K562 (cell line): ENCODE results near the gene NFIC. TPM values are rescaled to one million over a fixed set of nuclear protein-coding genes. Genes with fewer than 3 reads are reported as not detected.

Experiments
- CBFA2T2 ChIP-seq: fragments of 450-650 bp; conservative IDR thresholded peaks from 2 replicates; pipeline ENCODE4 v1.6.1; 2017; ENCODE audit warnings: mild to moderate bottlenecking
- CHD1 ChIP-seq: fragments of 200-600 bp; sonication (generic); IDR thresholded peaks from one replicate; pipeline ENCODE4 v1.6.1; 2012; ENCODE audit warnings: mild to moderate bottlenecking, moderate library complexity, low read length, inconsistent platforms
- CXXC5 ChIP-seq: fragments of 250-450 bp; sonication (Bioruptor Pico); IDR thresholded peaks from 2 replicates; pipeline ENCODE4 v1.8.0; 2022; ENCODE audit warnings: inconsistent platforms, mild to moderate bottlenecking, moderate library complexity
- HDAC2 ChIP-seq: fragments of 450-650 bp; IDR thresholded peaks from 2 replicates; pipeline ENCODE4 v1.6.1; 2016; ENCODE audit warnings: mild to moderate bottlenecking
- HEY1 ChIP-seq: fragments of 250-450 bp; sonication (Bioruptor Pico); IDR thresholded peaks from 2 replicates; pipeline ENCODE4 v1.5.0; 2020; ENCODE audit warnings: mild to moderate bottlenecking, moderate library complexity, borderline replicate concordance
- NFIC ChIP-seq: fragments of 450-650 bp; IDR thresholded peaks from 2 replicates; pipeline ENCODE4 v1.6.1; 2017; ENCODE audit warnings: mild to moderate bottlenecking, inconsistent platforms
- REST ChIP-seq, 2 experiments: fragments of 450-650 bp; formaldehyde crosslinking in 1 of 2; IDR thresholded peaks; 2 replicates each; pipeline versions ENCODE4 v1.4.0 to v1.6.1; 2014 to 2020; ENCODE audit warnings: mild to moderate bottlenecking in 2 of 2, borderline replicate concordance in 1 of 2, low read depth in 1 of 2
- SMARCE1 ChIP-seq: fragments of 450-650 bp; IDR thresholded peaks from 2 replicates; pipeline ENCODE4 v1.7.1; 2016; ENCODE audit warnings: mild to moderate bottlenecking
- SOX6 ChIP-seq: fragments of 450-650 bp; IDR thresholded peaks from 2 replicates; pipeline ENCODE4 v1.6.1; 2014; ENCODE audit warnings: mild to moderate bottlenecking
- STAT5B ChIP-seq: fragments of 250-450 bp; sonication (Bioruptor Pico); IDR thresholded peaks from 2 replicates; pipeline ENCODE4 v1.8.0; 2021; ENCODE audit warnings: mild to moderate bottlenecking, inconsistent platforms
- ZBTB49 ChIP-seq: sonication (generic); formaldehyde crosslinking; IDR thresholded peaks from 2 replicates; pipeline ENCODE4 v1.8.0; 2022; ENCODE audit warnings: missing genetic modification reagents, mild to moderate bottlenecking, borderline replicate concordance
- ZFP30 ChIP-seq: fragments of 250-450 bp; sonication (Bioruptor Pico); IDR thresholded peaks from 2 replicates; pipeline ENCODE4 v1.8.0; 2022; ENCODE audit warnings: moderate library complexity, mild to moderate bottlenecking, inconsistent platforms, borderline replicate concordance
- ZNF263 ChIP-seq: sonication (generic); formaldehyde crosslinking; IDR thresholded peaks from 2 replicates; pipeline ENCODE4 v1.8.0; 2022; ENCODE audit warnings: mild to moderate bottlenecking, missing genetic modification reagents, borderline replicate concordance
- ZNF707 ChIP-seq: fragments of 250-450 bp; sonication (Bioruptor Pico); conservative IDR thresholded peaks from 2 replicates; pipeline ENCODE4 v1.8.0; 2022; ENCODE audit warnings: inconsistent platforms, mild to moderate bottlenecking, moderate library complexity
- polyA plus RNA-seq, 8 experiments: library from polyadenylated mRNA; depleted of rRNA in 4 of 8; stranded (reverse) in 5 of 8; unstranded in 3 of 8; fragments of >200 nt; fragmentation: Nextera tagmentation in 2 of 8; fragmentation: Illumina TruSeq in 1 of 8; extraction: Ambion mirVana in 2 of 8; extraction: Trizol in 1 of 8; gene quantifications; 2 replicates each; pipeline versions ENCODE4 v1.2.1 to v1.2.3, GENCODE V29; 2011 to 2014; ENCODE audit warnings: inconsistent platforms in 1 of 8, missing spikeins in 1 of 8
- total RNA-seq, 7 experiments: library from RNA; depleted of rRNA in 6 of 7; stranded (reverse); fragments of >200 nt in 6 of 7; fragmentation: Illumina TruSeq in 2 of 7; extraction: Trizol in 2 of 7; gene quantifications; 2 replicates each; pipeline versions ENCODE4 v1.2.1 to v1.2.3, GENCODE V29; 2011 to 2021; ENCODE audit warnings: low replicate concordance in 1 of 7

NFIC gene
- total and polyA plus RNA-seq, 9 of the 15 experiments (the other 6 are each of a cell fraction or from before 2014, with no cell fraction given), result 0.71 to 62.1 (median 6.9) TPM

- no peak for TF ChIP-seq ZBTB49
- peak; percentile 26; the same call in 1 of the 2 replicates for TF ChIP-seq NFIC
- peak; percentile 99 for TF ChIP-seq HDAC2
- TF ChIP-seq STAT5B (CRISPR knock-in tag), result no peak
- no peak for TF ChIP-seq ZNF707 (CRISPR knock-in tag)
- TF ChIP-seq CBFA2T2, result peak; percentile 73
- TF ChIP-seq REST (IDR thresholded peaks at IDR 0.05; ENCODE audit: borderline replicate concordance), result peak; percentile 79
- no peak for TF ChIP-seq REST (CRISPR knock-in tag; IDR thresholded peaks at IDR 0.05; ENCODE audit: low read depth)
- TF ChIP-seq CHD1, result no peak
- TF ChIP-seq CXXC5 (CRISPR knock-in tag), result peak; percentile 29; the same call in 1 of the 2 replicates
- no peak for TF ChIP-seq HEY1 (CRISPR knock-in tag)
- TF ChIP-seq SOX6, result peak; percentile 78
- TF ChIP-seq ZNF263 (CRISPR knock-in tag), result peak; percentile 59; the same call in 1 of the 2 replicates
- peak; percentile 84 for TF ChIP-seq SMARCE1
- TF ChIP-seq ZFP30 (CRISPR knock-in tag), result no peak
These were observed 8.2 kb downstream of the NFIC start (continued) for GRCh38 chr19:3374369-3375112.
